HepG2 (cell line): ENCODE results near the gene HDAC3. TPM values are rescaled to one million over a fixed set of nuclear protein-coding genes. Genes with fewer than 3 reads are reported as not detected.

Experiments used
- ADNP ChIP-seq: sonication (generic); formaldehyde crosslinking; IDR thresholded peaks from 2 replicates; pipeline ENCODE4 v1.4.0; 2020; ENCODE audit warnings: missing genetic modification reagents
- ELF4 ChIP-seq: sonication (generic); formaldehyde crosslinking; IDR thresholded peaks from 2 replicates; pipeline ENCODE4 v1.5.0; 2020; ENCODE audit warnings: missing genetic modification reagents, mild to moderate bottlenecking, moderate library complexity, borderline replicate concordance
- ESRRA ChIP-seq: sonication (generic); formaldehyde crosslinking; IDR thresholded peaks from 2 replicates; pipeline ENCODE4 v1.5.1; 2020; ENCODE audit warnings: mild to moderate bottlenecking, low read depth, missing genetic modification reagents
- ETV6 ChIP-seq: sonication (generic); formaldehyde crosslinking; conservative IDR thresholded peaks from 2 replicates; pipeline ENCODE4 v1.4.0; 2020; ENCODE audit warnings: missing genetic modification reagents
- FOXJ3 ChIP-seq: sonication (generic); formaldehyde crosslinking; IDR thresholded peaks from 2 replicates; pipeline ENCODE4 v1.4.0; 2020; ENCODE audit warnings: missing genetic modification reagents, mild to moderate bottlenecking, borderline replicate concordance
- FOXK2 ChIP-seq: fragments of 450-650 bp; IDR thresholded peaks from 2 replicates; pipeline ENCODE4 v1.6.1; 2016
- GABPB1 ChIP-seq: IDR thresholded peaks from 2 replicates; pipeline ENCODE4 v1.6.1; 2016; ENCODE audit warnings: mild to moderate bottlenecking, missing genetic modification reagents, moderate library complexity, missing compliant biosample characterization
- HNRNPK ChIP-seq: fragments of 200-400 bp; formaldehyde crosslinking; IDR thresholded peaks from 2 replicates; pipeline ENCODE4 v1.6.1; 2018; ENCODE audit warnings: low read length, low read depth, moderate library complexity, mild to moderate bottlenecking; ENCODE audit not compliant: poor library complexity, severe bottlenecking
- HOXA9 ChIP-seq: sonication (generic); formaldehyde crosslinking; IDR thresholded peaks from 2 replicates; pipeline ENCODE4 v1.8.1; 2022; ENCODE audit warnings: missing genetic modification reagents, mild to moderate bottlenecking, moderate library complexity, borderline replicate concordance
- RAD21 ChIP-seq: fragments of 450-650 bp; formaldehyde crosslinking; IDR thresholded peaks from 2 replicates; pipeline ENCODE4 v1.5.0; 2020; ENCODE audit warnings: mild to moderate bottlenecking
- RARA ChIP-seq: IDR thresholded peaks from 2 replicates; pipeline ENCODE4 v1.6.1; 2016; ENCODE audit warnings: missing genetic modification reagents, missing compliant biosample characterization
- RBM22 ChIP-seq: fragments of 200-400 bp; formaldehyde crosslinking; optimal IDR thresholded peaks from 2 replicates; pipeline ENCODE3; 2017; ENCODE audit warnings: mild to moderate bottlenecking, low read length, moderate library complexity
- SAFB2 ChIP-seq: sonication (generic); formaldehyde crosslinking; IDR thresholded peaks from 2 replicates; pipeline ENCODE4 v1.5.1; 2020; ENCODE audit warnings: missing genetic modification reagents, low read depth, mild to moderate bottlenecking, borderline replicate concordance
- SNAPC2 ChIP-seq: sonication (generic); formaldehyde crosslinking; IDR thresholded peaks from 2 replicates; pipeline ENCODE4 v1.8.1; 2022; ENCODE audit warnings: mild to moderate bottlenecking, missing genetic modification reagents
- SP4 ChIP-seq: sonication (generic); formaldehyde crosslinking; IDR thresholded peaks from 2 replicates; pipeline ENCODE4 v1.8.1; 2023; ENCODE audit warnings: mild to moderate bottlenecking, missing genetic modification reagents
- TBP ChIP-seq: sonication (generic); formaldehyde crosslinking; IDR thresholded peaks from 2 replicates; pipeline ENCODE4 v1.5.0; 2020; ENCODE audit warnings: missing genetic modification reagents
- ZC3H4 ChIP-seq: sonication (generic); formaldehyde crosslinking; IDR thresholded peaks from 2 replicates; pipeline ENCODE4 v1.4.0; 2020; ENCODE audit warnings: missing genetic modification reagents, borderline replicate concordance
- ZNF224 ChIP-seq: sonication (generic); formaldehyde crosslinking; IDR thresholded peaks from 2 replicates; pipeline ENCODE4 v1.5.0; 2020; ENCODE audit warnings: mild to moderate bottlenecking, missing genetic modification reagents
- ZNF773 ChIP-seq: sonication (generic); formaldehyde crosslinking; IDR thresholded peaks from 2 replicates; pipeline ENCODE4 v1.4.0; 2020; ENCODE audit warnings: missing genetic modification reagents, borderline replicate concordance
- polyA plus RNA-seq, 8 experiments: library from polyadenylated mRNA; depleted of rRNA in 3 of 8; stranded (reverse) in 7 of 8; unstranded in 1 of 8; fragments of >200 nt; fragmentation: Illumina TruSeq in 4 of 8; extraction: Trizol in 4 of 8; gene quantifications; 2 replicates each; pipeline versions ENCODE4 v1.2.1 to v1.2.3, GENCODE V29; 2011 to 2016; ENCODE audit warnings: low read depth in 4 of 8, missing spikeins in 1 of 8, mixed read lengths in 1 of 8; ENCODE audit not compliant: insufficient read depth in 1 of 8
- total RNA-seq, 5 experiments: library from RNA; depleted of rRNA; stranded (reverse); fragments of >200 nt; fragmentation: Illumina TruSeq; extraction: Trizol; gene quantifications; 2 replicates each; pipeline ENCODE4 v1.2.3, GENCODE V29; 2016; ENCODE audit warnings: low read depth in 1 of 5
- TF ChIP-seq, protein P1 (sequence below): sonication (generic); formaldehyde crosslinking; IDR thresholded peaks from 2 replicates; pipeline ENCODE4 v1.8.1; 2022; ENCODE audit warnings: low read depth, mild to moderate bottlenecking, missing genetic modification reagents
- TF ChIP-seq, protein P2 (sequence below): sonication (generic); formaldehyde crosslinking; IDR thresholded peaks from 2 replicates; pipeline ENCODE4 v1.5.1; 2020; ENCODE audit warnings: mild to moderate bottlenecking, missing genetic modification reagents, borderline replicate concordance
- TF ChIP-seq, protein P3 (sequence below): sonication (generic); formaldehyde crosslinking; IDR thresholded peaks from 2 replicates; pipeline ENCODE4 v1.8.0; 2022; ENCODE audit warnings: mild to moderate bottlenecking, missing genetic modification reagents, moderate library complexity
- TF ChIP-seq, protein P4 (sequence below): sonication (generic); formaldehyde crosslinking; conservative IDR thresholded peaks from 2 replicates; pipeline ENCODE4 v1.5.0; 2020; ENCODE audit warnings: missing genetic modification reagents

The HDAC3 gene
- total and polyA plus RNA-seq, 2 of the 13 experiments (the other 11 are each of a cell fraction or from before 2014, with no cell fraction given), result 84.0 to 94.1 TPM

DNA sequence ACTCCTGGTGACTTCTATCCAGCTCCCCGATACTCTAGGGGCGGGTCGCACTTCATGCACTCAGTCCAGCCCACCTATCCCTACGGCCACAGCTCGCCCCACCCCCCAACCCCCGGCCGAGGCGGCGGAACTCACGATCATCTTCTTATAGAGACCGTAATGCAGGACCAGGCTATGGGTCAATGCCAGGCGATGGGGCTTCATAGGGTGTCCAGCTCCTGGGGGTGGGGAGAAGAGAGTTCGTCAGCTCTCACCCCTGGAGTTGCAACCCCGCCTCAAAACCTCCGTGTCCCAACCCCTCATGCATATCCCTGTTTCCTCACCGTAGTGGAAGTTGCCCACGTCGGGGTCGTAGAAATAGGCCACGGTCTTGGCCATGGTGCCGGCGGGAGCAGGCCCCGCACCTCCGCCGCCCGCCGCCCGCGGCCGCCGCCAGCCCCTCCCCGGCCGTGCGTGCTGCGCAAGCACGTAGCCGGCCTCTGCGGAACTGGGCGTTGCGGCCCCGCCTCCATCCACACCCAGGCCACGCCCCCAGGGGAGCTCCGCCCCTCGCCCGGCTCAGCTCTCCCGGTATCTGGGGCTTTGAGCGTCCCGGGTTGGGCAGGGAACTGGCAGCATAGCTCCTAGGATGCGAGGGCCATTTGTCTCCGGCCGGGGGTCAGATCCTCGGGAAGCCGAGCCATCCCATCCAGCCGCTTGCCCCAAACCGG lies at the start of gene HDAC3, which contains the start of gene RELL2 (continued):
- TF ChIP-seq ZC3H4 (CRISPR knock-in tag) (no peak), ESRRA (CRISPR knock-in tag) (no peak), SP4 (CRISPR knock-in tag) (peak; percentile 99), FOXK2 (no peak), ZNF224 (CRISPR knock-in tag) (peak; percentile 82; the same call in 1 of the 2 replicates), SNAPC2 (CRISPR knock-in tag) (no peak), RARA (CRISPR knock-in tag) (no peak), RBM22 (no peak), SAFB2 (peak; percentile 4; the same call in 1 of the 2 replicates), ELF4 (no peak), HNRNPK (no peak), HOXA9 (CRISPR knock-in tag) (no peak), GABPB1 (CRISPR knock-in tag) (peak; percentile 16; the same call in 1 of the 2 replicates), FOXJ3 (CRISPR knock-in tag) (no peak), ETV6 (no peak), RAD21 (CRISPR knock-in tag) (peak; percentile 28; the same call in 1 of the 2 replicates), TBP (CRISPR knock-in tag) (no peak), ZNF773 (CRISPR knock-in tag) (peak; percentile 53; the same call in 1 of the 2 replicates), ADNP (CRISPR knock-in tag) (no peak)
- TF ChIP-seq, protein P1, sequence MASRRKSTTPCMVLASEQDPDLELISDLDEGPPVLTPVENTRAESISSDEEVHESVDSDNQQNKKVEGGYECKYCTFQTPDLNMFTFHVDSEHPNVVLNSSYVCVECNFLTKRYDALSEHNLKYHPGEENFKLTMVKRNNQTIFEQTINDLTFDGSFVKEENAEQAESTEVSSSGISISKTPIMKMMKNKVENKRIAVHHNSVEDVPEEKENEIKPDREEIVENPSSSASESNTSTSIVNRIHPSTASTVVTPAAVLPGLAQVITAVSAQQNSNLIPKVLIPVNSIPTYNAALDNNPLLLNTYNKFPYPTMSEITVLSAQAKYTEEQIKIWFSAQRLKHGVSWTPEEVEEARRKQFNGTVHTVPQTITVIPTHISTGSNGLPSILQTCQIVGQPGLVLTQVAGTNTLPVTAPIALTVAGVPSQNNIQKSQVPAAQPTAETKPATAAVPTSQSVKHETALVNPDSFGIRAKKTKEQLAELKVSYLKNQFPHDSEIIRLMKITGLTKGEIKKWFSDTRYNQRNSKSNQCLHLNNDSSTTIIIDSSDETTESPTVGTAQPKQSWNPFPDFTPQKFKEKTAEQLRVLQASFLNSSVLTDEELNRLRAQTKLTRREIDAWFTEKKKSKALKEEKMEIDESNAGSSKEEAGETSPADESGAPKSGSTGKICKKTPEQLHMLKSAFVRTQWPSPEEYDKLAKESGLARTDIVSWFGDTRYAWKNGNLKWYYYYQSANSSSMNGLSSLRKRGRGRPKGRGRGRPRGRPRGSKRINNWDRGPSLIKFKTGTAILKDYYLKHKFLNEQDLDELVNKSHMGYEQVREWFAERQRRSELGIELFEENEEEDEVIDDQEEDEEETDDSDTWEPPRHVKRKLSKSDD (CRISPR knock-in tag), result 0 out of 2 replicates have a peak, but pooled peaks have one; percentile 22
- TF ChIP-seq, protein P2, sequence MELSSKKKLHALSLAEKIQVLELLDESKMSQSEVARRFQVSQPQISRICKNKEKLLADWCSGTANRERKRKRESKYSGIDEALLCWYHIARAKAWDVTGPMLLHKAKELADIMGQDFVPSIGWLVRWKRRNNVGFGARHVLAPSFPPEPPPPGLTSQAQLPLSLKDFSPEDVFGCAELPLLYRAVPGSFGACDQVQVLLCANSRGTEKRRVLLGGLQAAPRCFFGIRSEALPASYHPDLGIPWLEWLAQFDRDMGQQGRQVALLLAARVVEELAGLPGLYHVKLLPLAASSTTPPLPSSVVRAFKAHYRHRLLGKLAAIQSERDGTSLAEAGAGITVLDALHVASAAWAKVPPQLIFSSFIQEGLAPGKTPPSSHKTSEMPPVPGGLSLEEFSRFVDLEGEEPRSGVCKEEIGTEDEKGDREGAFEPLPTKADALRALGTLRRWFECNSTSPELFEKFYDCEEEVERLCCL, result no peak
- TF ChIP-seq, protein P3, sequence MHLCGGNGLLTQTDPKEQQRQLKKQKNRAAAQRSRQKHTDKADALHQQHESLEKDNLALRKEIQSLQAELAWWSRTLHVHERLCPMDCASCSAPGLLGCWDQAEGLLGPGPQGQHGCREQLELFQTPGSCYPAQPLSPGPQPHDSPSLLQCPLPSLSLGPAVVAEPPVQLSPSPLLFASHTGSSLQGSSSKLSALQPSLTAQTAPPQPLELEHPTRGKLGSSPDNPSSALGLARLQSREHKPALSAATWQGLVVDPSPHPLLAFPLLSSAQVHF (CRISPR knock-in tag), result no peak
- TF ChIP-seq, protein P4, sequence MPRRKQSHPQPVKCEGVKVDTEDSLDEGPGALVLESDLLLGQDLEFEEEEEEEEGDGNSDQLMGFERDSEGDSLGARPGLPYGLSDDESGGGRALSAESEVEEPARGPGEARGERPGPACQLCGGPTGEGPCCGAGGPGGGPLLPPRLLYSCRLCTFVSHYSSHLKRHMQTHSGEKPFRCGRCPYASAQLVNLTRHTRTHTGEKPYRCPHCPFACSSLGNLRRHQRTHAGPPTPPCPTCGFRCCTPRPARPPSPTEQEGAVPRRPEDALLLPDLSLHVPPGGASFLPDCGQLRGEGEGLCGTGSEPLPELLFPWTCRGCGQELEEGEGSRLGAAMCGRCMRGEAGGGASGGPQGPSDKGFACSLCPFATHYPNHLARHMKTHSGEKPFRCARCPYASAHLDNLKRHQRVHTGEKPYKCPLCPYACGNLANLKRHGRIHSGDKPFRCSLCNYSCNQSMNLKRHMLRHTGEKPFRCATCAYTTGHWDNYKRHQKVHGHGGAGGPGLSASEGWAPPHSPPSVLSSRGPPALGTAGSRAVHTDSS, result no peak
